SU-DHL-6 (cell line): ENCODE results near the gene NEK10.

Experiments used
- H2AFZ ChIP-seq: fragments of 200-600 bp; sonication (generic); 2 replicates; pipeline ENCODE4 v1.6.1; 2014; ENCODE audit warnings: low read depth, mild to moderate bottlenecking, moderate library complexity, mixed read lengths, antibody characterized with exemption, low read length; ENCODE audit not compliant: severe bottlenecking
- H3F3A ChIP-seq: fragments of 200-600 bp; shearing (Covaris generic); 2 replicates; pipeline ENCODE4 v1.6.0; 2016; ENCODE audit warnings: antibody characterized with exemption, mild to moderate bottlenecking; ENCODE audit not compliant: insufficient read depth
- H3K27ac ChIP-seq: fragments of 200-600 bp; sonication (generic); 2 replicates; pipeline ENCODE4 v1.5.1; 2016; ENCODE audit warnings: low read depth, mild to moderate bottlenecking, low read length, moderate library complexity, mixed read lengths
- H3K27me3 ChIP-seq: fragments of 200-600 bp; sonication (generic), shearing (Covaris generic); 2 replicates; pipeline ENCODE4 v1.6.0; 2014; ENCODE audit warnings: mild to moderate bottlenecking, low read length
- H3K36me3 ChIP-seq: fragments of 200-600 bp; sonication (generic); 2 replicates; pipeline ENCODE4 v1.6.1; 2014; ENCODE audit warnings: mild to moderate bottlenecking, low read length, mixed read lengths
- H3K4me2 ChIP-seq: fragments of 300-600, 200-600 bp; shearing (Covaris generic), sonication (generic); 2 replicates; pipeline ENCODE4 v1.6.0; 2014; ENCODE audit warnings: low read length, low read depth, mild to moderate bottlenecking; ENCODE audit not compliant: poor library complexity, severe bottlenecking
- H3K4me3 ChIP-seq: fragments of 200-600 bp; sonication (generic); 2 replicates; pipeline ENCODE4 v1.5.1; 2014; ENCODE audit warnings: antibody characterized with exemption, low read length, mild to moderate bottlenecking, mixed read lengths; ENCODE audit not compliant: insufficient read depth, poor library complexity, severe bottlenecking
- H3K79me2 ChIP-seq: fragments of 200-600 bp; sonication (generic); 2 replicates; pipeline ENCODE4 v1.6.1; 2014; ENCODE audit warnings: mild to moderate bottlenecking, low read length, moderate library complexity; ENCODE audit not compliant: insufficient read depth
- H3K9ac ChIP-seq: fragments of 200-600 bp; sonication (generic); 2 replicates; pipeline ENCODE4 v1.7.0; 2014; ENCODE audit warnings: mild to moderate bottlenecking, low read length
- H3K9me2 ChIP-seq: fragments of 200-600 bp; sonication (generic); replicated peaks from 2 replicates; pipeline ENCODE4 v1.6.1; 2014; ENCODE audit warnings: low read length; ENCODE audit not compliant: insufficient read depth
- H3K9me3 ChIP-seq: fragments of 200-600 bp; sonication (generic); 2 replicates; pipeline ENCODE4 v1.6.1; 2014; ENCODE audit warnings: low read length, mixed read lengths; ENCODE audit not compliant: insufficient read depth
- H4K20me1 ChIP-seq: fragments of 200-600 bp; sonication (generic); 2 replicates; pipeline ENCODE4 v1.6.1; 2014; ENCODE audit warnings: low read depth, mild to moderate bottlenecking, antibody characterized with exemption, low read length, moderate library complexity, mixed read lengths
- EZH2phosphoT487 ChIP-seq: fragments of 200-600 bp; sonication (generic), shearing (Covaris generic); conservative IDR thresholded peaks from 2 replicates; pipeline ENCODE4 v1.6.1; 2018; ENCODE audit warnings: mild to moderate bottlenecking, antibody characterized with exemption, low read length, moderate library complexity, mixed read lengths
- TF ChIP-seq, protein P1 (sequence below): fragments of 200-600 bp; sonication (generic); IDR thresholded peaks from one replicate; pipeline ENCODE4 v1.5.1; 2017; ENCODE audit warnings: antibody characterized with exemption, mild to moderate bottlenecking, low read length, moderate library complexity; ENCODE audit not compliant: insufficient read depth, poor library complexity, severe bottlenecking

NEK10 gene

DNA sequence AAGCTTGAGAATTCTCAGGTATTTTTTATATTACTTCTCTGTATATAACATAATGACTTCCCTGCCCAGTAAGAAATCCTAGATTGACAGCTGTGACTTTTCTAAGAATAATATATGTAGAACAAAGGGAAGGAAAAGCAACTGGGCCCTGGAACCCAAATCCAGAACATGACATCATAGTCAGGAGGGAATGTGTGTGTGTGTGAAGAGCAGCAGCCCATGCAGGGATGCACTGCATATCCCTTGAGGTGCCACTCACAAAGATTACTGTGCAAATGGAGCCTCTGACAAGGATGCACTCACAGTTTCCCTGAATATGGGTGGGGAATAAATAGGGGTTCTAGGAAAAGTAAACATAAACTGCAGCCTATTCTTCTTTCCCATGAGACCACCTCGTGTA is 279.5 kb downstream of the NEK10 start:
- Histone ChIP-seq H3F3A (no peaks in the 10 kb centered on the region), H3K27me3 (no peaks in the 10 kb centered on the region), H3K27ac (no peak overlapping the region), H3K4me3 (no peak overlapping the region), H3K36me3 (no peaks in the 10 kb centered on the region), H3K9me3 (no peaks in the 10 kb centered on the region), H3K79me2 (no peaks in the 10 kb centered on the region), H4K20me1 (no peaks in the 10 kb centered on the region), H3K4me2 (no peak overlapping the region), H3K9me2 (no peaks in the 10 kb centered on the region), H3K9ac (no peak overlapping the region), H2AFZ (no peak overlapping the region)
- TF ChIP-seq EZH2phosphoT487: no peak
- TF ChIP-seq, protein P1, sequence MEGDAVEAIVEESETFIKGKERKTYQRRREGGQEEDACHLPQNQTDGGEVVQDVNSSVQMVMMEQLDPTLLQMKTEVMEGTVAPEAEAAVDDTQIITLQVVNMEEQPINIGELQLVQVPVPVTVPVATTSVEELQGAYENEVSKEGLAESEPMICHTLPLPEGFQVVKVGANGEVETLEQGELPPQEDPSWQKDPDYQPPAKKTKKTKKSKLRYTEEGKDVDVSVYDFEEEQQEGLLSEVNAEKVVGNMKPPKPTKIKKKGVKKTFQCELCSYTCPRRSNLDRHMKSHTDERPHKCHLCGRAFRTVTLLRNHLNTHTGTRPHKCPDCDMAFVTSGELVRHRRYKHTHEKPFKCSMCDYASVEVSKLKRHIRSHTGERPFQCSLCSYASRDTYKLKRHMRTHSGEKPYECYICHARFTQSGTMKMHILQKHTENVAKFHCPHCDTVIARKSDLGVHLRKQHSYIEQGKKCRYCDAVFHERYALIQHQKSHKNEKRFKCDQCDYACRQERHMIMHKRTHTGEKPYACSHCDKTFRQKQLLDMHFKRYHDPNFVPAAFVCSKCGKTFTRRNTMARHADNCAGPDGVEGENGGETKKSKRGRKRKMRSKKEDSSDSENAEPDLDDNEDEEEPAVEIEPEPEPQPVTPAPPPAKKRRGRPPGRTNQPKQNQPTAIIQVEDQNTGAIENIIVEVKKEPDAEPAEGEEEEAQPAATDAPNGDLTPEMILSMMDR: no peak

DNA sequence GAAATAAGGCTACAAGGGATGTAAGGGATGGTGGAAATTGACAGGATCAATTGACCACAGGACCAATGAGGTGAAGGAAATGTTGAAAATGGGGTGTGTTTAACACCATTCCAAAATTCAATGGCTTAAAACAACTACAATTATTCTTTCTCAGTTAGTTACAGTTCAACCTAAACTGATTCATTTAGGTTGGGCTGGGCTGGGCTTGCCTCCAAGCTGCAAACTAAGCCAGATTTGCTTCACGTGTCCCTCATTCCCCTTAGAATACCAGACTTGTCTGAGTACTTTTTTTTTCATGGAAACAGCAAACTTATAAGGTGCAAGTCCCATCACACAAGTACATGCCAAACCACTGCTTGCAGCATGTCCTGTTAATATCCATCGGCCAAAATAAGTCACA is 280.1 kb downstream of the NEK10 start:
- Histone ChIP-seq H3K79me2 (no peaks in the 10 kb centered on the region), H4K20me1 (no peaks in the 10 kb centered on the region), H3K27me3 (no peaks in the 10 kb centered on the region), H3K9ac (no peak overlapping the region), H2AFZ (no peak overlapping the region), H3K36me3 (no peaks in the 10 kb centered on the region), H3K4me2 (no peak overlapping the region), H3F3A (no peaks in the 10 kb centered on the region), H3K27ac (no peak overlapping the region), H3K9me2 (no peaks in the 10 kb centered on the region), H3K9me3 (no peaks in the 10 kb centered on the region), H3K4me3 (no peak overlapping the region)
- TF ChIP-seq, protein P1: no peak
- TF ChIP-seq EZH2phosphoT487: no peak

DNA sequence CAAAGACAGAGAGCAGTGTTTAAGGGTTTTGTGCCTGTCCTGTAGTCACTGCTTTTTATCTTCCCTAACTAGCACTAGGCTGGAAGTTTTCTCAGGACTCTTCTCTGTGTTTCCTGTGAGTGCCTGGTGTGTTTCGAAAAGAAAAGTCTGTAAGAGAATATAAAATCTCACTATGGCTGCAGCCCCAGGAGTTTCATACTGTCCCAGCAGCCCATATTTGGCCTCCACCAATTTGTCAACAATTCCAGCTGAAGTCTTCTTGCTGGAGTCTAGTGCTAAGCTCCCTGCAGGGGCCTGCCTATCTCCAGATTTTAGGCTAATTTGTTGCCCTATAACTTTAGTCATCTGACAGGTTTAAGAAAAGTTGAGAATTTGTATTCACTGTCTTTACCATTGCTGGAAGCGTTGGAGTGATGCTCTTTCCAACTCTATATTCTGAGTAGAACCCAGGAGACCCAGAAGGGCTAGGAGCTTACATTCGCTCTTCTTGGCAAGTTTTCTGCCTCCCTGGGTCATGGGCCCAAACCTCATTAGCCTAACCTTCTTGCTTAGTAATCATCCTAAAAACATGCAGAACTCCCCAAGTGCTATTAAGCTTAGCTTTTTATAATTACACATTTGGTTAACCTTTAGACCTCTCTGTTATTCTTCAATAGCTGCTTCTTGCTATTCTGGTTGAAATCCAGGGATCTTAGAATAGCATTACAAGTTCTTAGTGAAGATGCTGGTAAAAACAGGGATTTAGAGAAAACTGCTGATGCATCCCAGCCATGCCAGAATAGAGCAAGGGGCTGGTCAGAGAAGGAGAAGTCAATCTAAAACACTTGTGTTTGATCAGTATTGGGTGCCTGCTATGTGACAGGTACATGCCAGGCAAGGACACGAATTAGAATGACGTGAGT is 283.1 kb downstream of the NEK10 start:
- Histone ChIP-seq H3K36me3 (no peaks in the 10 kb centered on the region), H3K9me3 (no peaks in the 10 kb centered on the region), H3K9me2 (no peaks in the 10 kb centered on the region), H3K27me3 (no peaks in the 10 kb centered on the region), H4K20me1 (no peaks in the 10 kb centered on the region), H2AFZ (no peak overlapping the region), H3K9ac (no peak overlapping the region), H3K27ac (no peak overlapping the region), H3K79me2 (no peaks in the 10 kb centered on the region), H3K4me2 (no peak overlapping the region), H3K4me3 (no peak overlapping the region), H3F3A (no peaks in the 10 kb centered on the region)
- TF ChIP-seq EZH2phosphoT487: no peak
- TF ChIP-seq, protein P1: no peak
